Measurements from ENCODE around the gene ZNF579. TPM values are rescaled to one million over a fixed set of nuclear protein-coding genes. Genes with fewer than 3 reads are reported as not detected.

ZNF579 gene
- total and polyA plus RNA-seq, 2 of the 13 experiments (the other 11 are each of a cell fraction or from before 2014, with no cell fraction given) = 2.1 to 2.9 TPM

- H3K27me3 ChIP-seq (ENCODE audit: control insufficient read depth in 1 of 2, insufficient read depth in 2 of 2, low read length in 2 of 2) = no peaks in the 10 kb centered on the region
- no peak for TF ChIP-seq PLRG1 (conservative IDR thresholded peaks at IDR 0.05)
- H3K9ac ChIP-seq (ENCODE audit: insufficient read depth, low read depth, low read length) = no peak overlapping the region
- ATAC-seq (no peak), DNase-seq (ENCODE audit: low spot score) (no peak), FAIRE-seq (no peak)
- H3K9me3 ChIP-seq (ENCODE audit: low read length) = no peaks in the 10 kb centered on the region
- ChIA-PET CTCF (ENCODE audit: low intra/inter-chr PET ratio, low total read pairs) (no interaction called here), POLR2A (no interaction called here)
- 99% methylated on average over 28 of the region's 68 CpGs for WGBS (ENCODE audit: low lambda C conversion rate)
- 0 out of 2 replicates have a peak, but pooled peaks cover under 1% of the 10 kb centered on the region for H4K20me1 ChIP-seq (ENCODE audit: insufficient read depth, low read length)
- in situ Hi-C loops (cut with HindIII; ENCODE audit: extremely low pct_ligation_motif_present, low pct_unique_long_range_greater_than_20kb) = no loop called here
- H3K4me2 ChIP-seq (ENCODE audit: low read depth, low read length) = no peak overlapping the region
- H3K36me3 ChIP-seq (replicated peaks in 1 of 2; ENCODE audit: control insufficient read depth in 1 of 2, insufficient read depth in 2 of 2, low read length in 2 of 2) = peaks cover 10 to 29% of the 10 kb centered on the region in 2 experiments; a peak in 4 of 5 replicates
- intact Hi-C loops (cut with micrococcal nuclease; ENCODE audit: unreplicated experiment) = no loop called here
- no peak overlapping the region for H3K4me3 ChIP-seq (replicated peaks in 1 of 3; ENCODE audit: insufficient read depth in 1 of 3, low read depth in 2 of 3, low read length in 3 of 3)
- no peak overlapping the region for H3K27ac ChIP-seq (ENCODE audit: extremely low read length, insufficient read depth, low read length)
- BruUV-seq (replicated peaks) = no TSS peak
- H3K79me2 ChIP-seq (ENCODE audit: insufficient read depth, low read length) = no peaks in the 10 kb centered on the region
- no peak overlapping the region for H2AFZ ChIP-seq (ENCODE audit: low read length)
- peaks cover 2% of the 10 kb centered on the region for H3K4me1 ChIP-seq (ENCODE audit: insufficient read depth, low read length)
Observed at GRCh38 chr19:55593096-55593772, 12.6 kb upstream of the ZNF579 start.

GRCh38 chr19:55592391-55593090 lies 11.9 kb upstream of the ZNF579 start:
- no peak for FAIRE-seq
- ATAC-seq = no peak

More at GRCh38 chr19:55592391-55593090, 11.9 kb upstream of the ZNF579 start:
- Histone ChIP-seq H3K9me3 (ENCODE audit: low read length) (no peaks in the 10 kb centered on the region), H4K20me1 (ENCODE audit: insufficient read depth, low read length) (no peaks in the 10 kb centered on the region), H3K9ac (ENCODE audit: insufficient read depth, low read depth, low read length) (no peak overlapping the region), H3K27me3 (ENCODE audit: control insufficient read depth in 1 of 2, insufficient read depth in 2 of 2, low read length in 2 of 2) (no peaks in the 10 kb centered on the region), H3K79me2 (ENCODE audit: insufficient read depth, low read length) (no peaks in the 10 kb centered on the region), H3K27ac (ENCODE audit: extremely low read length, insufficient read depth, low read length) (no peak overlapping the region), H3K36me3 (replicated peaks in 1 of 2; ENCODE audit: control insufficient read depth in 1 of 2, insufficient read depth in 2 of 2, low read length in 2 of 2) (peaks cover 10 to 27% of the 10 kb centered on the region in 2 experiments; a peak in 4 of 5 replicates), H3K4me2 (ENCODE audit: low read depth, low read length) (no peak overlapping the region), H2AFZ (ENCODE audit: low read length) (no peak overlapping the region), H3K4me3 (replicated peaks in 1 of 3; ENCODE audit: insufficient read depth in 1 of 3, low read depth in 2 of 3, low read length in 3 of 3) (no peak overlapping the region), H3K4me1 (ENCODE audit: insufficient read depth, low read length) (no peaks in the 10 kb centered on the region)
- no peak for DNase-seq (ENCODE audit: low spot score)
- in situ Hi-C loops (cut with HindIII; ENCODE audit: extremely low pct_ligation_motif_present, low pct_unique_long_range_greater_than_20kb) = no loop called here
- BruUV-seq (replicated peaks) = no TSS peak
- POLR2A ChIA-PET = no interaction called here
- intact Hi-C loops (cut with micrococcal nuclease; ENCODE audit: unreplicated experiment) = no loop called here
- TF ChIP-seq ZNF12 (CRISPR knock-in tag; IDR thresholded peaks at IDR 0.05) = no peak
- TF ChIP-seq AGO2 (optimal IDR thresholded peaks at IDR 0.05; ENCODE audit: low read depth, low read length) = peak; percentile 79
- TF ChIP-seq RBFOX2 (IDR thresholded peaks at IDR 0.05; ENCODE audit: low read depth, low read length) = peak; percentile 62
- CTCF ChIA-PET (ENCODE audit: low intra/inter-chr PET ratio, low total read pairs) = no interaction called here
- 98% methylated on average over 45 of the region's 73 CpGs for WGBS (ENCODE audit: low lambda C conversion rate)
